ENCODE measurements around the gene FCN1.
A peak's percentile ranks its signal among the peaks of the same experiment; 100 is the strongest.

FCN1 gene

DNA sequence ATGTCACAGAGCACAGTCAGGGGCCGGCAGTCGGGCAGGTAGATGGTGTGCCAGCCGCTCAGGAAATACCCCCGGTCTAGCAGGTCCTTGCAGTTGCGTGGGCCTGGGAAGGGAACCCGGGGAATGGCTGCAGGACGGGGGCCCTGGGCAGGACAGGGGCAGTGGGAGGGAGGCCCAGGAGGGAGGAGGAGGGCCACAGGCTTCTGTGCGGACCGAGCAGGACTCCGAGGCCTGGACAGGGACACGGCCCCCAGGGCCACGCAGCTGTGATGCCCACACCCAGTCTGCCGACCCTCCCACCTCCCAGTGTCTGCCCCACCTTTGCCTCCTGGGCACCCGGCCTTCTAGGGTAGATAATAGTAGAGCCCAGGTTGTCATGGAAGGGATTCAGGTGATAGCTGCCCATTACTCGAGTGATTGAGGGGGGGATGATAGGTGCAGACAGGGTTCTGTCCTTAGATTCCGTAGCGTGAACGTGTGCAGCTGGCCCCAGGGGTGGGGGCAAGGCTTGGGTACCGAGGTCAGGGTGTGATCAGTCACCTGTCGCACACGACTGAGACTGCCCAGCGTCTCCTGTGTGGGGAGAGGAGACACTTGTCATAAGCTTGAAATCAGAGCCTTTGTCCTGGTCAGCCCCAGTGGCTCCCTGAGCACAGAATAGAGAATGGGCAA, 4.5 kb downstream of the FCN1 start:
- DNase-seq: peak; percentile 1

DNA sequence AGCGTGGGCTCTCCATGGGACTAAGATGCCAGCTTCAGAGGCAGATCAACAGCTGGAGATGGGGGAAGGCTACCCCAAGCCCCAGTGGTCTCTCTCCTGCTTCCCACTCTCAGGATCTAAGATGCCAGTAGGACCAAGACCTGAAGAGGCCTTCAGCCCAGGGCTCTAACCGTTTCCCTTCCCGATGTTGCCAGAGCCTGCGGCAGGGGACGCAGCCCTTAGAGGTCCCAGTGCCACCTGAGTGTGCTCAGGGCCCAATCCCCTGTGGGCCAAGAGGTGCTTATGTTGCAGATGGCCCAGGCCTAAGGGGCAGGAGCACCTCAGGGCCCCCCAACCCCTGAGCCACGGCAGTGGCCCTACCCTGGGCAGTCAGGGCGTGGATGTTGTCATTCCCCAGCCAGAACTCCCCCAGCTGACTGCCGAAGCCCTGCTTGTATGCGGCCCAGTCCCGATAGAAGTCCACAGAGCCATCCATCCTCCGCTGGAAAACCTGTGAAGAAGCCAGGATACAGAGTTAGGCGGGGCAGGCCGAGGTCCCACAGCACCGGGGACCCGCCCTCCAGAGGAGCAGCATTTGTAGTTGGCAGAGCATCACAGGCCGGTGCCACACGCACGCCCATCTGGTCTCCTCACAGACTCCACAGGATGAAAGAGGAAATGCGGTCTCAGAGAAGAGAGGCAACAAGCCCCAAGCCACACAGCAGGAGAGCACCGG, 5.4 kb downstream of the FCN1 start:
- peak; percentile 11 for DNase-seq

DNA sequence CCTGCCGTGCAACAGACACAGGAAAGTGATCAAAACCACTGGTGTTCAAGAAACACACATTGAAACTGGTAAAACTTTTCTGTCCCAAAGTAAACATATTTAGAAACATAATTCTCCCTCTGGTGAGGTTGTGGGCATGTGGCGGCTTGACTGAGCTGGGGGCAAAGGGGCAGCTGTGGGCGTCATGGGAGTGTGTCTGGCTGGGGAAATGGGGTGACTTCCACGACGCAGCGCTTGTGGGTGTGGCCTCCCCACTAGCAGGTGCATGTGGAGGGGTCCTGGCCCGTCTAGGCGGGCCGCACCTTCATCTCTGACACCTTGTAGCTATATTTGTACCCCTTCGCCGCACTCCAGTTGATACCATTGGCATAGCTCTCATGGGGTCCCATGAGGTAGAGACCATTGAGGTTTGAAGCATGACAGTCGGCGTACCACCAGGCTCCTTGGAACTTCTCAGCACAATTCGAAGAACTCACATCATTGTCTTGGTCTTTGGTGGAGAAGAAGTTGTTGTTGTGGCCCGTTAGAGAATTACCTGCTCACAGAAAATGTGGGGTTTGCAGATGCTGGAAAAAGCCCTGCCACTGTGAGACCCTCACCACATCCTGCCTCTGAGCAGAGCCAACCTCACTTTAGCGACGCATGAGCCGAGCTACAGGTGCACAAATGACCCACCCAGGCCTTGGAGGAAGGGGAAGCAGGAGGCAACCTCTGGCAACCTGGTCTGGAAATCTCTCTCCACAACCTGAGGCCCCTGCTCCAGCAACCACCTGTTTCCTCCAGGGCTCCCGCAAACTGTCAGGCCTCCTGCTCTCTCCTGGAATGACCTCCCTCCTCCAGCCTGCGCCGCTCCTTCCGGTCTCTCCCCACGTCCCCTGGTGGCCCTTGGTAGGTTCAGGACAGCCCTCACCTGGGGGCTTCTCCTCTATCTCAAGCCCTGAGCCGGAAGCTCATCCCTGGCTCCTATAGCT, 7.9 kb downstream of the FCN1 start:
- peak; percentile 14 for DNase-seq

DNA sequence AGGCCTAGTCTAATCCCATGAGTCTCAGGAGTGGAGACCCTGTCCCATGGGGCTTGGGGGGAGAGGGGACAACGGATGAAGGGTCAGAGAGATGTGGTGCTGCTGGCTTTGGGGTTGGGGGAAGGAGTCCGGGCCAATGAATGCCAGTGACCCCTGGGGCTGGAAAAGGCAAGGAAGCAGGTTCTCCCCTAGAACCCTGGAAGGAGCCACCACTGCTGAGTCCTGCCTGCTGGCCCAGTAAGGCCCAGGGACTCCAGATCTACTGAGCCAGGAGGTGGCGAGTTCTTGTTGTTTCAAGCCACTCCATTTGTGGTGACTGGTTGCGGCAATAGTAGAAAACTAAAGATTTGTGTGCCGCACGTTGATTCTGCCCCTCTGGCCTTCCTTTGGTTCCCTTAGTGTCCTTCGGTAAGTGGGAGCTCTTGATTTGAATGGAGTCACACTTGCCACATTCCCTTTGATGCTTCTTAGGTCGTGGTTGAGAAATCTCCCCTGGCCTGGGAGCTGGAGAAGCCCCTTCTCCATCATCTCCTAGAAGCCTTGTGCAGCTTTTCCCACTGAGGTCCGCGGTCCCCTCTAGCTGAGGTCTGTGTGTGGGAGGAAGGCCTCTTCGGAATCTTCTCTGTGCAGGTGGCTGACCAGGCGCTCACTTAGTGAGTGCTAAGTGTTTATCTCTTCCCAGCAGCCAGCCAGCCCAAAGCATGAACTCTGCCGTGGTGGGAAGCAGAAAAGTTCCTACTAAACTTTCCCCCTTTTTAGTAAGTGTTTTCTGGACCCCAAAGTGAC, 9.0 kb downstream of the FCN1 start:
- peak; percentile 10 for DNase-seq

DNA sequence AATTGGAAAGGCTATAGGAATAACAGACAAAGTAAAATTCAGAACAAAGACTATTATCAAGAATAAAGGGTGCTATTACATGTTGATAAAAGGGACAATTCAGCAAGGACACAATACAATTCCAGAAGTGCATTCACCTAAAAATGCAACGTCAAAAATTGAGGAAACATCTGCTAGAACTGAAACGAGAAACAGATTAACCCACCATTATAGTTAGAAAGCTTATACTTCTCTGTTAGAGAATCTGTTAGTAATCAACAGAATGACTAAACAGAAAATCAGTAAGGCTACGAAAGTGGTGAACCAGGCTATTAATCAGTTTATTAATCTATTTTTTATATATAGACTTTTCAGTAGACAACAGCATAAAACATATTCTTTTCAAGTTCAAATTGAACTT, 14.8 kb downstream of the FCN1 start:
- DNase-seq: no peak

DNA sequence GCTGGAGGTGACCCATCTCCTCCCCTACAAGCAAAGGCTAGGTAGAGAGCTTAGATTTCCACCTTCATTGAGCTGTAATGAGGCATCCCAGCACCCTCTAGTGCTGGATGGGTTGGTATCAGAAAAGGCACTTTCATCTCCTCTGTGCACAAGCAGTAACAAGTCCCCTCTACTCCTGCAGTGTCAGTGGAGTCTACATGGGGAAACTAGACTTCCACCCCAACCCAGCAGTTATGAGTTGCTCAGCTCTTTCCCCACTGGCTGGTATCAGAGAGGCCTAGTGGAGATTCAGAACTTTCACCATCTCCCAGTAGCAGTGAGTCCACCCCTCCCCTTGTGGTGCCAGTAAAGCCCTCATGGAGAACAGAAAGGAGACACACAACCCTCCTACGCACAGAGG, 17.9 kb downstream of the FCN1 start:
- DNase-seq: no peak

DNA sequence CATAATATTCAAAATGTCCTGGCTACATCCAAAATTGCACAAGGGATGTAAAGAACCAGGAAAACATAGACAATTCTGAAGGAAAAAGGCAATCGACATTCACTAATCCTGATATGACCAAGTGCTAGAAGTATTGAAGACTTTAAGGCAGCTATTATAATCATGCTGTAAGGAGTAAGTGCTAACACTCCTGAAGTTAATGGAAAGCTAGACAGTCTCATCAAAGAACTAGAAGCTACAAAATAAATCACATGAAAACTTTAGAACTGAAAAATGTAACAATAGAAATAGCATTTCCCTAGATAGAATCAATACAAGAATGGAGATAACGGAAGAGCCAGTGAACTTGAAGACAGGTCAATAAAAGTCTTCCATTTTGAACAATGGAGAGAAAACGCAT, 18.5 kb downstream of the FCN1 start:
- no peak for DNase-seq

DNA sequence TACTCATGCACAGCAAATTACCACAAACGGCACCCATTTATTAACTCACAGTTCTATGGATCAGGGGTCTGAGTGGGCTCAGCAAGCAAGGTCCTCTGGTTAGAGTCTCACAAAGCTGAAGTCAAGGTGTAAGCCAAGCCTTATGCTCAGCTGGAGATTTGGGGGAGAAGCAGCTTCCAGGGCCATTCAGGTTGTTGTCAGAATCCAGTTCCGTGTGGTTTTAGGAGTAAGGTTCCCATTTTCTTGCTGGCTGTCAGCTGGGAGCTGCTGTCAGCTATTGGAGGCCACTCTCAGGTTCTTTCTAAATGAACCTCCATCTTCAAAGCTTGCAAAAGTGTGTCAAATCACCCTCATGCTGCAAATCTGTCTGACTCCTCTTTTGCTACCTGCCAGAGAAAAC, 19.4 kb downstream of the FCN1 start:
- no peak for DNase-seq

DNA sequence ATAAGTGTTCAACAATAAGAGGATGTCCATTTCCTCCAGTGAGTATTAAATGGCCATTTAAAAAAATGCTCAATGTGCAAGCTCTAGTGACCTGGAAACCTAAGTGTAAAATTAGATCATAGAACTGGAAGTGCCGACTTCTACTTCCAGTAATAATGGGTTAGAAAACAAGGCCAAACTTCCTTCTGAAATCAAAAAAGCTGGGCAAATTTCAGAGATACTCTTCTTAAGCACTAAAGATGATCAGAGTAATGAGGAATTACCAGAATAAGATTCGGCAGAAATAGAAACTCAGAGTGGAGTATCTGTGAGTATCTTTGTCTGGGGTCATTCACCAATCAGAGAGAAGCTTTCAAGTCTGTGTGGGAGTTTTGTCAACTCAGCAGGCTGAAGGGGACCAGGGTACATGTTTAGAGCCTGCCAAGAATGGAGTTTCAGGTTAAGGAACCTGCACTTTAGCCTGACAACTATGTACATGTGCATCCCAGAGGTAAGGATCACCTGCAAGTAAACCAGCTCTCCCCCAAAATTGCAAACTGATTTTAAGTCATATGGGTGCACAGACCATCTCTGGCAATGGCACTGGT, 20.0 kb downstream of the FCN1 start:
- peak; percentile 5 for DNase-seq

DNA sequence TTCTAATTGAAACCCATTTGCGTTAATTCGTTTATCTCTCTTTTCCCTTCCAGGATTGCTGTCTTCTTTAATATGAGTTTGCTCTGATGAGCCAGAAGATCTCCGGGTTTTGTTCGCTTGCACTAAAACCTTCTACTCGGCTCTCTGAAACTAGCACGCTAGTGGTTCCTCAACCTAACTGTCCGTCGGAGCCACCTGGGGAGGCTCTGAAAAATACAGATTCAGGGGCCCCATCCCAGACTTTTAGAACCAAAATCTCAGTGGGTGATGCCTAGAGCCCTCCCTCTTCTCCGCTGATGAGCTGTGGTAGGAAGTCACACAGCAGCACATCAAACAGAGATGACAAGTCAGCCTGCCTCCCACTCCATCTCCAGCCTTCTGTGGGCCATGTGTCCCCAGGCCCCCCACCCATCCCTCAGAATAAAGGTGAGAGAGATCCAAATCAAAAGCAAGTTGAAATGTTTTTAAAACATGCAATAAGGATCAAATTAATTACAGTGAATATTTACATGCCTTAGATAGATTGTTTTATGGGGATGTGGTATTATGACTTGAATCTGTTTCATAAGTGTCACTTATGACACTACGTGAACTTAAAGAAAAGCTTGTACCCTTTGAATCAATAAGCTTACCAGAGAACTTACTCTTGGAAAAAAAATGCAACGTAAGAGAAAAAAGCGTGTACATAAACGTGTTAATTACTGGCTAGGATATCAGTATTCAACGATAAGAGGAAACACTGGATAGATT, 20.7 kb downstream of the FCN1 start:
- no peak for DNase-seq

DNA sequence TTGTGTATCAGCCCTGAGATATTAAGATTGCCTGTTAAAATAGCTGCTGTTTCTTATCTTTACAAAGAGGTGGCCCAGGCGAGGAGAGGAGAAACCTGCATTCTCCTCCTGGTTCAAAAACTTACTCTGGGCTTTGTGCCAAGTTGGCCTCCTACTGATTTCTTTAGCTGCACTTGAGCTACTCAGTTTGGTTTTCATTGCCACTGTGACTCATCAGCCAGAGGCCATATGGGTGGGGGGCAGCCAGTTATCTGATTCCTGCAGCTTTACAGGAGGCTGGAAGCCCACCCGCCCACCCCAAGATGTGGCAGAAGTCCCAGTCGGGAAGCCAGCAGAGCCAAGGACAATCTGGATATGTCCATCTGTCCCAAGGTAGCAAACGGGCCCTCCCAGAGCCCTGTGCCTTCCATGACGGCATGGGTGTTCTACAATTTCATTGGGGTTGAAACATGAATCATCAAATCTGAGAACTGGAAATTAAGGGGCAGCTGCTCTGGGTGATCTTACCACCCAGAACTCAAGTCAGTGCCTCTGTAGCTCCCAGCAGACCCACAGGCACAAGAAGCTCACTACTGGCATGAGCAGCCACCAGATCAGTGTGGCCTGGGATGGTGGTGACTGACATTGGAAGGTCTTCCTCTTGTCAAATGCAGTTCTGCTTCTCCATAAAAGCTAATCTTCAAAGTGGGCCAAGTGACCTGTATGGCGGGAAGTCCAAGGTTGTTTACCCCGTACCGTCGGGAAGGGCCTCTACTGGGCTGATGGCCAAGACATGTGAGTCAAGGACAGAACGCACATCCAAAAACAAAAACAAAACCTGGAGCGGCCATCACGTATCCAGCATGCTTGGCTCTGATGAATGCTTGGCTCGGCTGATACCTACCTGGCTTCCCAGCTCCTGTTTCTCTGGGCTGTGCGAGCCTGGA, 21.5 kb downstream of the FCN1 start:
- peak; percentile 71 for DNase-seq

DNA sequence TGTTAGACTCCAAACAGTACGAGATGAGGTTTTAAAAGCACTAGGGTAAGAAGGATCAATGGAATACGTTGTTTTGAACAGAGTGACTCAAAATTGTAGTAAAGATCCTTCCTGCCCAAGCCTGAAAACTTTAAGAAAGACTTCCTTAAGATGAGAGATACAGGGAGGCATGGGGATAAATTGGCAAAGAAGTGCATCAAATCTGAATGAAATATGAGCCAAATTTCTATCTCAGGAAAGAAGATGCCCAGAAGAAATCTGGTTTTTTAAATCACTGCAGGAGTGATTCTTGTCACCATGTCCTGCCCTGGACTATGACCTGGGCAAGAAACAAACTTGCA, 22.2 kb downstream of the FCN1 start:
- no peak for DNase-seq

DNA sequence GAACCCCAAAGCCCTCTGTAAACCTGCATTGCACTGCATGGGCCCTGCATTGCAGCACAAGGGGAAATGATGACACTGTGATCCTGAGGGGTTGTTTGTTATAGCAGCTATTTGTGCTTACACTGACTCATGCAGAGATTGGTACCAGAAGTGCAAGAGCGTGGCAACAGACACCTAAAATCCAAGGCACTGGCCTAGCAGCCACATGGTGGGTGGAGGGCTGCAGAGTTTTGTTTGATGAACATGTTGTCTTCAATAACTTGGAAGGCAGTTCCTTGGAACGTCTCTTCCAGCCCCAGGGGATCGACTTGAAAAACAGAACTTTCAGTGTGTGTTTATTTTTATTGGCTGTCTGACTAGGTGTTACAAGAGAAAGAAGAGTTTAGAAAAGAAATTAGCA, 22.6 kb downstream of the FCN1 start:
- peak; percentile 10 for DNase-seq

DNA sequence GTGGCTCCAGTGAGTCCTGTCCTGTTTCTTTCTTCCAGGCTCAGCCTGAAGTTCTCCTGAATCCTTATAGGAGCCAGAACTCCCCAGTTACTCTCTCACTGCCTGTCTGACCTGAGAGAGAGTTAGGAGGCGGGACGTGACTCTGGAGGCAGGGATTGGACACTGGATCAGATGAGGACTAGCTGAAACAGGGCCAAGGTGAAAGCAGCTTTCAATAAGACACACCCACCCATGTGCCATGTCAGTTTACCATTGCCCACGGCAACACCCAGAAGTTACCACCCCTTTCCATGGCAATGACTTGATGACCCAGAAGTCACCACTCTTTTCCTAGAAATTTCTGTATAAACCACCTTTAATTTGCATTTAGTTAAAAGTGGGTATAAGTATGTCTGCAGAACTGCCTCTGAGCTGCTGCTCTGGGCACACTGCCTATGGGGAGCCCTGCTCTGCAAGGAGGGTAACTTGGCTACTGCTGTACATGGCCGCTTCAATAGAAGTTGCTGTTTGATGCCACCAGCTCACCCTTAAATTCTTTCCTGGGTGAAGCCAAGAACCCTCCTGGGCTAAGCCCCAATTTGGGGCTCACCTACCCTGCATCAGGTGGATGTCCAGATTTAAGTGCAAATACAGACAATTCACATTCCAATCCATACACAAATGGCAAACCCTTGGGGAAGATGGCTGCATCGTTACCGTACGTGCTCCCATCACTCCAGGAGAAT, 23.4 kb downstream of the FCN1 start:
- DNase-seq: peak; percentile 10

DNA sequence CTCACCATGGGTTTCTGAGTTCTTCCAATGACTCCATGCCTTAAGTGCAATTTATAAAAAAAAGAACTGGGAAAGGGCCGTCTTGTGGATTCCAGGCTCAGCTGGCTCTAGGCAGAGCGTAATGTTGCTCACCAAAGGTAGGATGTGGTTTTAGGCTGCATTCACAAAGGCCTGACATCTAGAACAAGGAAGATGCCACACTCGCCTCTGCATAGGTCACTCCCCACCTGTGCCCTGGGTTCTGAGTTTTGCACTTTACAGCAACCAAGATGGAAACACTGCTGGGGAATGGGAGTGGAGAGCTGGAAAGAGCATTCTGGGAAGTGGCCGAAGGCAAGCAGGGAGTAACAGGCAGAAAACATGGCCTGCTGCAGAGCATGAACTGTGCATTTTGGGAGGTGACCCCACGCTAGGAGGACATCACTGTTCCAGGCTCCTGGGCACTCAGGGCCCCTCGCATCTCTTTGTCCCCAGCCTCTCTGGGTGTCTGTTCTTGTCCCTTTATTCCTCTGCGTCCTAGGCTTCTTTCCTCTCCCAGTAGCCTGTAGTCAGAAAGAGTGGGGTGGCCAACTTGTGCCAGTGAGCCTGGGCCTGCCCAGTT, 24.8 kb downstream of the FCN1 start:
- DNase-seq: peak; percentile 2

DNA sequence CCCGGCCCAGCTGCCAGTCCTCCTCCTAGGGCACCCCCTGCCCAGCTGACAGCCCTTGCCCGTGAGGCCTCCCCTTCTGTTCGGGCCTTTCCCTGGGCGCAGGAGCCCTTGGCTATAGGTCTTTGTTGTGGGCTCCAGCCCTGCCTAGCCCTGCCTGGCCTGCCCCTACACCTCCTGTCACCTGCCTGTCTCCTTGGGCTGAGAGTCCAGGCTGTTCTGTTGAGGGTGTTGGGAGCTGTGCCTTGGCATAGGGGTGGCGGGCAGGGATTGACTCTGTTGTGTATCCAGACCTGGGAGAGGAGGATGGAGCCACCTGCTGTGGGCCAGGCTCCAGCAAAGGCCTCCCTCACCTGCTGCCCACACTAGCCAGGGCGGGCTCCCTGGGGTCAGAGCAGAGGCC, 25.5 kb downstream of the FCN1 start:
- DNase-seq: peak; percentile 16

DNA sequence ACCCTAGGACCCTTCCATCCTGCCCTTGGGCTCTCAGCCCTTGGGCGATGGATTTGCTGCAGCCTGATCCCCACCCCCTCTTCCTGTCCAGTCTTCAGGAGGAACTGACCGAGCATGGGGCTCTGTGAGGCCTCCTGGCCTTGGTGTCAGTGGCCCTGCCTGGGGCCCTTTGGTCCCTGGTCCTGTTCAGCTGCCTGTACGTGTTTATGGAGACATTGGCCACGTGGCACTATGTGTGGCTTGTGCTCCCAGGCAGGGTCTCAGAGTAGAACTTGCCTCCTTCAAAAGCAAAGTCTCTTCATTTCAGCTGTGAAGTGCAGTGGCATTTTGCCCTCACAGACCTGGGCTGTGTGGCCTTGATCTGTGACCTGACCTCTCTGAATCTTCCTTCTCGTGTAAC, 26.0 kb downstream of the FCN1 start:
- DNase-seq: peak; percentile 7

DNA sequence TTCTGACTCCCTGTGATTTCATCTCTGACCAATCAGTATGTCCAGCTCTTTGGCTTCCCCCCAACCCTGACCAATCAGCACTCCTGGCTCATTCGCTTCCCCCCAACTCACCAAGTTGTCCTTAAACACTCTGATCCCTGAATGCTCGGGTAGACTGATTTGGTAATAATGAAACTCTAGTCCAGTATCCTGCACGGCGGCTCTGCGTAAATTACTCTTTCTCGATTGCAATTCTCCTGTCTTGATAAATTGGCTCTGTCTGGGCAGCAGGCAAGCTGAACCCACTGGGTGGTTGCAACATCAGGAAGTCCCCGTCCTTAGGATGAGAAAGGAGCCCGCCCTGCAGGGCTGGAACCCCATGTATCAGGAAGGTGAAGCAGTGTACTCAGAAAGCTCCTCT, 26.7 kb downstream of the FCN1 start:
- DNase-seq: peak; percentile 9

DNA sequence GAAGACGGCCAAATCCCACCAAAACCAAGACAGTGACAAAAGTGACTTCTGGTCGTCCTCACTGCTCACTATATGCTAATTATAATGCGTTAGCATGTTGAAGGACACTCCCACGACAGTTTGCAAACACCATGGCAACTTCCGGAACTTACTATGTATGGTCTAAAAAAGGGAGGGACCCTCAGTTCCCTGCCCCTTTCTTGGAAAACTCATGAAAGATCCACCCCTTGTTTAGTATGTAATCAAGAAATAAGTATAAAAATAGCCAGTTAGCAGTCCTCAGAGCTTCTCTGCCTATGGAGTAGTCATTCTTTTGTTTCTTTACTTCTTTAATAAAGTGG, 27.6 kb downstream of the FCN1 start:
- peak; percentile 11 for DNase-seq

Measured in right hindlimb (tissue), 1 donor.